OCI-LY1 (cell line): ENCODE measurements around the gene IER3.

Experiments used
- CTCF ChIP-seq: fragments of 200-600 bp; sonication (generic), shearing (Covaris generic); IDR thresholded peaks from 2 replicates; pipeline ENCODE4 v1.5.1; 2017; ENCODE audit warnings: mild to moderate bottlenecking, antibody characterized with exemption, low read length, moderate library complexity, mixed read lengths
- EZH2 ChIP-seq: fragments of 200-600 bp; sonication (generic), shearing (Covaris generic); IDR thresholded peaks from 2 replicates; pipeline ENCODE4 v1.8.0; 2017; ENCODE audit warnings: borderline replicate concordance, mixed run types, mild to moderate bottlenecking, antibody characterized with exemption, low read length, moderate library complexity, mixed read lengths

DNA sequence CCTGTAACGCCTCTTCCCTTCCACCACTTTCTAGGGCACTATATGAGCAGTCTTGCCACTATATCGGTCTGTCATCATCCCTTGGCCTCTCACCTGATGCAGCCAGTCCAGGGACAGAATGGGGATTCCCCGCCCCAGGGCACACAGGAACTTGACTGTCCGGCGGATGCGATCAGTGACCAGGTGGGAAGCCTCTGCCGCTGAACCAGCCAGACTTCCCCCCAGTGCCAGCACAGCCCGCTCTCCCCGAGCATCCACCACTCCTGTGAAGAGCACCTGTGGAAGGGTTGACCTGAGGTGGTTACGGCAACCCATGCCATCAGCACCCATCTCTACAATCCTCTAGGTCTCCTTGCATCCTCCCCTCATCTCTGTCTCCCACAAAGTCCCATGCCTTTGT is 41.3 kb downstream of the IER3 start:
- no peak for TF ChIP-seq CTCF
- no peak for TF ChIP-seq EZH2
